PC-3 (cell line): ENCODE measurements around the gene GRIA4. TPM values are rescaled to one million over a fixed set of nuclear protein-coding genes. Genes with fewer than 3 reads are reported as not detected.

ENCODE experiments used
- ATAC-seq: fragments of 200-7000 bp; cut with Tn5 transposase; 2 replicates; pipeline ENCODE4 v1.9.1; 2020; ENCODE audit warnings: mild to moderate bottlenecking, moderate library complexity
- BruUV-seq: library from RNA; stranded (reverse); fragments of 400-500 nt; replicated peaks from 2 replicates; lab custom pipeline; 2021; lab: Mats Ljungman, UMichigan
- CTCF ChIA-PET: fragments of 300-600 bp; sonication (Branson Sonifier 250); formaldehyde crosslinking; loops from one replicate; lab custom pipeline; 2022; ENCODE audit warnings: antibody characterized with exemption; lab: Charles Lee
- POLR2A ChIA-PET: fragments of 300-600 bp; sonication (Branson Sonifier 250); formaldehyde crosslinking; loops from one replicate; lab custom pipeline; 2022; ENCODE audit warnings: antibody characterized with exemption; ENCODE audit not compliant: unreplicated experiment; lab: Charles Lee
- DNase-seq: peaks from one replicate; pipeline ENCODE4 v3.0.0-alpha.2; 2015
- H2AFZ ChIP-seq: fragments of 300-600 bp; sonication (generic); 2 replicates; pipeline ENCODE4 v1.6.0; 2016; ENCODE audit warnings: antibody characterized with exemption, low read length
- H3F3A ChIP-seq: fragments of 300-600 bp; sonication (generic); one replicate; pipeline ENCODE4 v1.6.0; 2017; ENCODE audit warnings: antibody characterized with exemption, low read length, control low read depth, mild to moderate bottlenecking; ENCODE audit not compliant: unreplicated experiment
- H3K27ac ChIP-seq: fragments of 300-600 bp; sonication (generic); 2 replicates; pipeline ENCODE4 v1.5.1; 2016; ENCODE audit warnings: mild to moderate bottlenecking, low read length
- H3K27me3 ChIP-seq: fragments of 300-600 bp; sonication (generic); 2 replicates; pipeline ENCODE4 v1.6.1; 2016; ENCODE audit warnings: low read length, mixed read lengths
- H3K36me3 ChIP-seq: fragments of 300-600 bp; sonication (generic); 2 replicates; pipeline ENCODE4 v1.6.1; 2016; ENCODE audit warnings: low read depth, mixed run types, low read length, mixed read lengths
- H3K4me1 ChIP-seq: fragments of 300-600 bp; sonication (generic); 2 replicates; pipeline ENCODE4 v1.5.1; 2016; ENCODE audit warnings: low read length; ENCODE audit not compliant: insufficient read depth
- H3K4me2 ChIP-seq: fragments of 300-600 bp; sonication (generic); 2 replicates; pipeline ENCODE4 v1.6.0; 2016; ENCODE audit warnings: low read length
- H3K4me3 ChIP-seq: fragments of 300-600 bp; sonication (generic); 2 replicates; pipeline ENCODE4 v1.5.1; 2016; ENCODE audit warnings: mild to moderate bottlenecking, low read length, mixed read lengths
- H3K79me2 ChIP-seq: fragments of 300-600 bp; sonication (generic); 2 replicates; pipeline ENCODE4 v1.6.1; 2017; ENCODE audit warnings: low read length, mixed read lengths
- H3K9ac ChIP-seq: fragments of 300-600 bp; sonication (generic); 2 replicates; pipeline ENCODE4 v1.6.0; 2016; ENCODE audit warnings: mild to moderate bottlenecking, low read length
- H3K9me2 ChIP-seq: fragments of 300-600 bp; sonication (generic); replicated peaks from 2 replicates; pipeline ENCODE4 v1.6.1; 2016; ENCODE audit warnings: mixed run types, low read length, mixed read lengths
- H3K9me3 ChIP-seq: fragments of 300-600 bp; sonication (generic); 2 replicates; pipeline ENCODE4 v1.6.1; 2016; ENCODE audit warnings: low read length, mixed read lengths
- H4K20me1 ChIP-seq: fragments of 300-600 bp; sonication (generic); 2 replicates; pipeline ENCODE4 v1.6.1; 2016; ENCODE audit warnings: low read length, mixed read lengths
- EZH2 ChIP-seq: fragments of 300-600 bp; sonication (generic); IDR thresholded peaks from one replicate; pipeline ENCODE4 v1.6.1; 2017; ENCODE audit warnings: antibody characterized with exemption, mild to moderate bottlenecking, low read length; ENCODE audit not compliant: unreplicated experiment
- EZH2phosphoT487 ChIP-seq: fragments of 300-600 bp; sonication (generic); IDR thresholded peaks from 2 replicates; pipeline ENCODE4 v1.6.1; 2018; ENCODE audit warnings: mild to moderate bottlenecking, antibody characterized with exemption, low read length, borderline replicate concordance
- intact Hi-C: fragments of 100-400 bp; cut with micrococcal nuclease; formaldehyde crosslinking; loops from 2 replicates; pipeline ENCODE4 v1.9.0; 2023
- total RNA-seq: library from RNA; depleted of rRNA; stranded (reverse); fragments of >200 nt; gene quantifications from 2 replicates; pipeline ENCODE4 v1.2.3, GENCODE V29; 2014
- TF ChIP-seq, protein P1 (sequence below): fragments of 300-600 bp; sonication (generic); conservative IDR thresholded peaks from 2 replicates; pipeline ENCODE4 v1.5.1; 2017; ENCODE audit warnings: antibody characterized with exemption, low read depth, mild to moderate bottlenecking, low read length

Gene GRIA4
- total RNA-seq, 1 experiment from 2014 or later: not detected

GRCh38 chr11:105923807-105924206 lies 313.9 kb downstream of the GRIA4 start:
- ChIA-PET CTCF (no interaction called here), POLR2A (interaction anchor here (0.6 to 0.7 kb wide), 2 partner anchors 153 to 475 kb away, joined by 6 to 8 read pairs; partner anchors contain the start of gene KBTBD3)
- no peaks in the 10 kb centered on the region for H3K9me3 ChIP-seq
- no peaks in the 10 kb centered on the region for H4K20me1 ChIP-seq
- H3K36me3 ChIP-seq: no peaks in the 10 kb centered on the region
- TF ChIP-seq EZH2: no peak
- TF ChIP-seq, protein P1, sequence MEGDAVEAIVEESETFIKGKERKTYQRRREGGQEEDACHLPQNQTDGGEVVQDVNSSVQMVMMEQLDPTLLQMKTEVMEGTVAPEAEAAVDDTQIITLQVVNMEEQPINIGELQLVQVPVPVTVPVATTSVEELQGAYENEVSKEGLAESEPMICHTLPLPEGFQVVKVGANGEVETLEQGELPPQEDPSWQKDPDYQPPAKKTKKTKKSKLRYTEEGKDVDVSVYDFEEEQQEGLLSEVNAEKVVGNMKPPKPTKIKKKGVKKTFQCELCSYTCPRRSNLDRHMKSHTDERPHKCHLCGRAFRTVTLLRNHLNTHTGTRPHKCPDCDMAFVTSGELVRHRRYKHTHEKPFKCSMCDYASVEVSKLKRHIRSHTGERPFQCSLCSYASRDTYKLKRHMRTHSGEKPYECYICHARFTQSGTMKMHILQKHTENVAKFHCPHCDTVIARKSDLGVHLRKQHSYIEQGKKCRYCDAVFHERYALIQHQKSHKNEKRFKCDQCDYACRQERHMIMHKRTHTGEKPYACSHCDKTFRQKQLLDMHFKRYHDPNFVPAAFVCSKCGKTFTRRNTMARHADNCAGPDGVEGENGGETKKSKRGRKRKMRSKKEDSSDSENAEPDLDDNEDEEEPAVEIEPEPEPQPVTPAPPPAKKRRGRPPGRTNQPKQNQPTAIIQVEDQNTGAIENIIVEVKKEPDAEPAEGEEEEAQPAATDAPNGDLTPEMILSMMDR: no peak
- TF ChIP-seq EZH2phosphoT487: no peak
- H3K27me3 ChIP-seq: no peaks in the 10 kb centered on the region
- intact Hi-C loops: loop anchor here (1.0 to 5.0 kb wide), 2 partner anchors 12 to 98 kb away; partner anchors contain the start of gene MSANTD4
- no peaks in the 10 kb centered on the region for H3K79me2 ChIP-seq
- H3K27ac ChIP-seq: no peak overlapping the region
- 0 out of 2 replicates have a peak overlapping the region, but pooled peaks have one; percentile 2 for H3K4me3 ChIP-seq
- no peak overlapping the region for H3K9ac ChIP-seq
- peak; percentile 95 for ATAC-seq
- peak overlapping the region; percentile 43 for H3K4me2 ChIP-seq
- DNase-seq: peak; percentile 80
- no TSS peak for BruUV-seq
- no peaks in the 10 kb centered on the region for H3F3A ChIP-seq
- peaks cover 13% of the 10 kb centered on the region for H3K4me1 ChIP-seq
- 0 out of 2 replicates have a peak overlapping the region, but pooled peaks have one; percentile 17 for H2AFZ ChIP-seq
- no peaks in the 10 kb centered on the region for H3K9me2 ChIP-seq

- Histone ChIP-seq H3K27me3 (no peaks in the 10 kb centered on the region), H3K9ac (no peak overlapping the region), H3F3A (no peaks in the 10 kb centered on the region), H3K4me3 (no peak overlapping the region), H3K4me2 (peak overlapping the region; percentile 30; the same call in 1 of the 2 replicates), H4K20me1 (no peaks in the 10 kb centered on the region), H2AFZ (no peak overlapping the region), H3K27ac (no peak overlapping the region), H3K4me1 (peaks cover 13% of the 10 kb centered on the region), H3K36me3 (no peaks in the 10 kb centered on the region), H3K9me3 (no peaks in the 10 kb centered on the region), H3K79me2 (no peaks in the 10 kb centered on the region), H3K9me2 (no peaks in the 10 kb centered on the region)
- DNase-seq (peak; percentile 49), ATAC-seq (peak; percentile 69)
- POLR2A ChIA-PET: no interaction called here
- CTCF ChIA-PET: no interaction called here
- TF ChIP-seq EZH2 (no peak), EZH2phosphoT487 (no peak)
- TF ChIP-seq, protein P1: no peak
- BruUV-seq: no TSS peak
- intact Hi-C loops: no loop called here
These were observed 319.4 kb downstream of the GRIA4 start for GRCh38 chr11:105929084-105929955.

DNA sequence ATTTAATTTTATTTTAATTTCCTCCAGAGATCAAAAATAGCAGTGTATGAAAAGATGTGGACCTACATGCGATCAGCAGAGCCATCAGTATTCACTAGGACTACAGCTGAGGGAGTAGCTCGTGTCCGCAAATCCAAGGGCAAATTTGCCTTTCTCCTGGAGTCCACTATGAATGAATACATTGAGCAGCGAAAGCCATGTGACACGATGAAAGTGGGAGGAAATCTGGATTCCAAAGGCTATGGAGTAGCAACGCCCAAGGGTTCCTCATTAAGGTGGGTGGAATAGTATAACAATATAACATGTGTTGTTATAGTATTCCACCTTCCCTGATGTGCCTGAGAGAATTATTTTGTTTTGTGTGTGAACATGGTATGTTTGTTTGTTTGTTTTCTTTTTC lies 323.8 kb downstream of the GRIA4 start:
- no TSS peak for BruUV-seq
- Histone ChIP-seq H3K4me2 (no peak overlapping the region), H3K4me3 (no peak overlapping the region), H3K79me2 (no peaks in the 10 kb centered on the region), H3K27me3 (no peaks in the 10 kb centered on the region), H2AFZ (no peak overlapping the region), H3K9me2 (no peaks in the 10 kb centered on the region), H3K9me3 (no peaks in the 10 kb centered on the region), H3K27ac (no peak overlapping the region), H3F3A (no peaks in the 10 kb centered on the region), H3K9ac (no peak overlapping the region), H4K20me1 (no peaks in the 10 kb centered on the region), H3K36me3 (no peaks in the 10 kb centered on the region), H3K4me1 (peaks cover 45% of the 10 kb centered on the region)
- CTCF ChIA-PET: no interaction called here
- intact Hi-C loops: no loop called here
- TF ChIP-seq, protein P1: no peak
- no peak for DNase-seq
- no peak for ATAC-seq
- POLR2A ChIA-PET: no interaction called here
